HepG2 (cell line): ENCODE measurements around the gene LTB4R. TPM values are rescaled to one million over a fixed set of nuclear protein-coding genes. Genes with fewer than 3 reads are reported as not detected.

Source experiments
- EZH2 ChIP-seq: conservative IDR thresholded peaks from 2 replicates; pipeline ENCODE4 v1.6.1; 2012; ENCODE audit warnings: mild to moderate bottlenecking, low read depth, low read length, moderate library complexity
- HDAC1 ChIP-seq: sonication (generic); formaldehyde crosslinking; IDR thresholded peaks from 2 replicates; pipeline ENCODE4 v1.5.1; 2020; ENCODE audit warnings: mild to moderate bottlenecking, missing genetic modification reagents
- MAFG ChIP-seq: sonication (generic); formaldehyde crosslinking; IDR thresholded peaks from 2 replicates; pipeline ENCODE4 v1.5.1; 2020; ENCODE audit warnings: mild to moderate bottlenecking, missing genetic modification reagents
- NR2C2 ChIP-seq: sonication (generic); formaldehyde crosslinking; IDR thresholded peaks from 2 replicates; pipeline ENCODE4 v1.4.0; 2020; ENCODE audit warnings: missing genetic modification reagents, mild to moderate bottlenecking, moderate library complexity, borderline replicate concordance
- NR3C1 ChIP-seq: sonication (generic); formaldehyde crosslinking; IDR thresholded peaks from 2 replicates; pipeline ENCODE4 v1.4.0; 2020; ENCODE audit warnings: missing genetic modification reagents
- NRL ChIP-seq: sonication (generic); formaldehyde crosslinking; IDR thresholded peaks from 2 replicates; pipeline ENCODE4 v1.5.0; 2020; ENCODE audit warnings: missing genetic modification reagents, mild to moderate bottlenecking, moderate library complexity, borderline replicate concordance
- REXO4 ChIP-seq: sonication (generic); formaldehyde crosslinking; IDR thresholded peaks from 2 replicates; pipeline ENCODE4 v1.8.0; 2022; ENCODE audit warnings: missing genetic modification reagents, mild to moderate bottlenecking, borderline replicate concordance
- SMAD1 ChIP-seq: sonication (generic); formaldehyde crosslinking; IDR thresholded peaks from 2 replicates; pipeline ENCODE4 v1.4.0; 2020; ENCODE audit warnings: missing genetic modification reagents, low read depth, mild to moderate bottlenecking, borderline replicate concordance
- ZKSCAN8 ChIP-seq: IDR thresholded peaks from 2 replicates; pipeline ENCODE4 v1.6.1; 2016; ENCODE audit warnings: borderline replicate concordance, missing genetic modification reagents, missing compliant biosample characterization
- ZNF326 ChIP-seq: sonication (generic); formaldehyde crosslinking; IDR thresholded peaks from 2 replicates; pipeline ENCODE4 v1.4.0; 2020; ENCODE audit warnings: missing genetic modification reagents, borderline replicate concordance
- ZNF572 ChIP-seq: sonication (generic); formaldehyde crosslinking; IDR thresholded peaks from 2 replicates; pipeline ENCODE4 v1.5.1; 2020; ENCODE audit warnings: mild to moderate bottlenecking, missing genetic modification reagents
- ZNF598 ChIP-seq: sonication (generic); formaldehyde crosslinking; IDR thresholded peaks from 2 replicates; pipeline ENCODE4 v1.5.1; 2020; ENCODE audit warnings: mild to moderate bottlenecking, missing genetic modification reagents, borderline replicate concordance
- ZNF720 ChIP-seq: sonication (generic); formaldehyde crosslinking; IDR thresholded peaks from 2 replicates; pipeline ENCODE4 v1.4.0; 2020; ENCODE audit warnings: missing genetic modification reagents
- polyA plus RNA-seq, 8 experiments: library from polyadenylated mRNA; depleted of rRNA in 3 of 8; stranded (reverse) in 7 of 8; unstranded in 1 of 8; fragments of >200 nt; fragmentation: Illumina TruSeq in 4 of 8; extraction: Trizol in 4 of 8; gene quantifications; 2 replicates each; pipeline versions ENCODE4 v1.2.1 to v1.2.3, GENCODE V29; 2011 to 2016; ENCODE audit warnings: low read depth in 4 of 8, missing spikeins in 1 of 8, mixed read lengths in 1 of 8; ENCODE audit not compliant: insufficient read depth in 1 of 8
- total RNA-seq, 5 experiments: library from RNA; depleted of rRNA; stranded (reverse); fragments of >200 nt; fragmentation: Illumina TruSeq; extraction: Trizol; gene quantifications; 2 replicates each; pipeline ENCODE4 v1.2.3, GENCODE V29; 2016; ENCODE audit warnings: low read depth in 1 of 5
- TF ChIP-seq, protein P1 (sequence below): sonication (generic); formaldehyde crosslinking; IDR thresholded peaks from 2 replicates; pipeline ENCODE4 v1.4.0; 2020; ENCODE audit warnings: mild to moderate bottlenecking, missing genetic modification reagents
- TF ChIP-seq, protein P2 (sequence below): sonication (generic); formaldehyde crosslinking; IDR thresholded peaks from 2 replicates; pipeline ENCODE4 v1.8.0; 2023; ENCODE audit warnings: mild to moderate bottlenecking, missing genetic modification reagents
- TF ChIP-seq, protein P3 (sequence below): sonication (generic); formaldehyde crosslinking; IDR thresholded peaks from 2 replicates; pipeline ENCODE4 v1.4.0; 2020; ENCODE audit warnings: missing genetic modification reagents
- TF ChIP-seq, protein P4 (sequence below): sonication (generic); formaldehyde crosslinking; IDR thresholded peaks from 2 replicates; pipeline ENCODE4 v1.4.0; 2020; ENCODE audit warnings: missing genetic modification reagents

The LTB4R gene
- total and polyA plus RNA-seq, 2 of the 13 experiments (the other 11 are each of a cell fraction or from before 2014, with no cell fraction given), result 3.2 to 8.2 TPM

DNA sequence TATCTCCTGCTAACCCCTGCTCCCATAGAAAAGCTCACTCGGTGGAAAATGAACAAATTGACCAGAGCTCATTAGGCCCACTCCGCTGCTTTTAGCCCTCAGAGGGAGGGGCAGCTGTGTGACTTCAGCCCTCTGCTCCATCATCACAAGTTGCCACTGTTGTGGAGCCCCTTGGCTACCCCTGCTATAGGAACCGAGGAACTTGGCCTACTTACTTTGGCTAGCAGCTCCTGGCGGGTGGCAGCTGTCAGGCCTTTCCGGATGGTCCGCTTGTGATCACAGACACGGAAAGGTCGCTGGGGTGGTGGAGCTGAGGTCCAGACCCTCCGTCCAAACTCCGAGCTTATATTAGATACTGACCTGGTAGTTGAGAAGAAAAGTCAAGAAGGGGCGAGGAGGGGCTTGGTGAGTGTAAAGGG lies 4.1 kb upstream of the LTB4R start (continued):
- TF ChIP-seq, protein P1, sequence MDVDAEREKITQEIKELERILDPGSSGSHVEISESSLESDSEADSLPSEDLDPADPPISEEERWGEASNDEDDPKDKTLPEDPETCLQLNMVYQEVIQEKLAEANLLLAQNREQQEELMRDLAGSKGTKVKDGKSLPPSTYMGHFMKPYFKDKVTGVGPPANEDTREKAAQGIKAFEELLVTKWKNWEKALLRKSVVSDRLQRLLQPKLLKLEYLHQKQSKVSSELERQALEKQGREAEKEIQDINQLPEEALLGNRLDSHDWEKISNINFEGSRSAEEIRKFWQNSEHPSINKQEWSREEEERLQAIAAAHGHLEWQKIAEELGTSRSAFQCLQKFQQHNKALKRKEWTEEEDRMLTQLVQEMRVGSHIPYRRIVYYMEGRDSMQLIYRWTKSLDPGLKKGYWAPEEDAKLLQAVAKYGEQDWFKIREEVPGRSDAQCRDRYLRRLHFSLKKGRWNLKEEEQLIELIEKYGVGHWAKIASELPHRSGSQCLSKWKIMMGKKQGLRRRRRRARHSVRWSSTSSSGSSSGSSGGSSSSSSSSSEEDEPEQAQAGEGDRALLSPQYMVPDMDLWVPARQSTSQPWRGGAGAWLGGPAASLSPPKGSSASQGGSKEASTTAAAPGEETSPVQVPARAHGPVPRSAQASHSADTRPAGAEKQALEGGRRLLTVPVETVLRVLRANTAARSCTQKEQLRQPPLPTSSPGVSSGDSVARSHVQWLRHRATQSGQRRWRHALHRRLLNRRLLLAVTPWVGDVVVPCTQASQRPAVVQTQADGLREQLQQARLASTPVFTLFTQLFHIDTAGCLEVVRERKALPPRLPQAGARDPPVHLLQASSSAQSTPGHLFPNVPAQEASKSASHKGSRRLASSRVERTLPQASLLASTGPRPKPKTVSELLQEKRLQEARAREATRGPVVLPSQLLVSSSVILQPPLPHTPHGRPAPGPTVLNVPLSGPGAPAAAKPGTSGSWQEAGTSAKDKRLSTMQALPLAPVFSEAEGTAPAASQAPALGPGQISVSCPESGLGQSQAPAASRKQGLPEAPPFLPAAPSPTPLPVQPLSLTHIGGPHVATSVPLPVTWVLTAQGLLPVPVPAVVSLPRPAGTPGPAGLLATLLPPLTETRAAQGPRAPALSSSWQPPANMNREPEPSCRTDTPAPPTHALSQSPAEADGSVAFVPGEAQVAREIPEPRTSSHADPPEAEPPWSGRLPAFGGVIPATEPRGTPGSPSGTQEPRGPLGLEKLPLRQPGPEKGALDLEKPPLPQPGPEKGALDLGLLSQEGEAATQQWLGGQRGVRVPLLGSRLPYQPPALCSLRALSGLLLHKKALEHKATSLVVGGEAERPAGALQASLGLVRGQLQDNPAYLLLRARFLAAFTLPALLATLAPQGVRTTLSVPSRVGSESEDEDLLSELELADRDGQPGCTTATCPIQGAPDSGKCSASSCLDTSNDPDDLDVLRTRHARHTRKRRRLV (CRISPR knock-in tag), result no peak
- TF ChIP-seq EZH2, result no peak
- TF ChIP-seq NRL (CRISPR knock-in tag), result no peak; the same call in 1 of the 2 replicates
- TF ChIP-seq NR3C1, result no peak
- TF ChIP-seq MAFG (CRISPR knock-in tag), result no peak
- TF ChIP-seq SMAD1, result no peak
- no peak for TF ChIP-seq ZNF326
- no peak for TF ChIP-seq REXO4 (CRISPR knock-in tag)
- TF ChIP-seq HDAC1 (CRISPR knock-in tag), result no peak
- TF ChIP-seq, protein P2, sequence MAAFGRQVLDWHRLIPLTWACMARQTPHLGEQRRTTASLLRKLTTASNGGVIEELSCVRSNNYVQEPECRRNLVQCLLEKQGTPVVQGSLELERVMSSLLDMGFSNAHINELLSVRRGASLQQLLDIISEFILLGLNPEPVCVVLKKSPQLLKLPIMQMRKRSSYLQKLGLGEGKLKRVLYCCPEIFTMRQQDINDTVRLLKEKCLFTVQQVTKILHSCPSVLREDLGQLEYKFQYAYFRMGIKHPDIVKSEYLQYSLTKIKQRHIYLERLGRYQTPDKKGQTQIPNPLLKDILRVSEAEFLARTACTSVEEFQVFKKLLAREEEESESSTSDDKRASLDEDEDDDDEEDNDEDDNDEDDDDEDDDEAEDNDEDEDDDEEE, result no peak
- TF ChIP-seq NR2C2 (CRISPR knock-in tag), result no peak
- TF ChIP-seq ZKSCAN8 (CRISPR knock-in tag), result no peak
- TF ChIP-seq, protein P3, sequence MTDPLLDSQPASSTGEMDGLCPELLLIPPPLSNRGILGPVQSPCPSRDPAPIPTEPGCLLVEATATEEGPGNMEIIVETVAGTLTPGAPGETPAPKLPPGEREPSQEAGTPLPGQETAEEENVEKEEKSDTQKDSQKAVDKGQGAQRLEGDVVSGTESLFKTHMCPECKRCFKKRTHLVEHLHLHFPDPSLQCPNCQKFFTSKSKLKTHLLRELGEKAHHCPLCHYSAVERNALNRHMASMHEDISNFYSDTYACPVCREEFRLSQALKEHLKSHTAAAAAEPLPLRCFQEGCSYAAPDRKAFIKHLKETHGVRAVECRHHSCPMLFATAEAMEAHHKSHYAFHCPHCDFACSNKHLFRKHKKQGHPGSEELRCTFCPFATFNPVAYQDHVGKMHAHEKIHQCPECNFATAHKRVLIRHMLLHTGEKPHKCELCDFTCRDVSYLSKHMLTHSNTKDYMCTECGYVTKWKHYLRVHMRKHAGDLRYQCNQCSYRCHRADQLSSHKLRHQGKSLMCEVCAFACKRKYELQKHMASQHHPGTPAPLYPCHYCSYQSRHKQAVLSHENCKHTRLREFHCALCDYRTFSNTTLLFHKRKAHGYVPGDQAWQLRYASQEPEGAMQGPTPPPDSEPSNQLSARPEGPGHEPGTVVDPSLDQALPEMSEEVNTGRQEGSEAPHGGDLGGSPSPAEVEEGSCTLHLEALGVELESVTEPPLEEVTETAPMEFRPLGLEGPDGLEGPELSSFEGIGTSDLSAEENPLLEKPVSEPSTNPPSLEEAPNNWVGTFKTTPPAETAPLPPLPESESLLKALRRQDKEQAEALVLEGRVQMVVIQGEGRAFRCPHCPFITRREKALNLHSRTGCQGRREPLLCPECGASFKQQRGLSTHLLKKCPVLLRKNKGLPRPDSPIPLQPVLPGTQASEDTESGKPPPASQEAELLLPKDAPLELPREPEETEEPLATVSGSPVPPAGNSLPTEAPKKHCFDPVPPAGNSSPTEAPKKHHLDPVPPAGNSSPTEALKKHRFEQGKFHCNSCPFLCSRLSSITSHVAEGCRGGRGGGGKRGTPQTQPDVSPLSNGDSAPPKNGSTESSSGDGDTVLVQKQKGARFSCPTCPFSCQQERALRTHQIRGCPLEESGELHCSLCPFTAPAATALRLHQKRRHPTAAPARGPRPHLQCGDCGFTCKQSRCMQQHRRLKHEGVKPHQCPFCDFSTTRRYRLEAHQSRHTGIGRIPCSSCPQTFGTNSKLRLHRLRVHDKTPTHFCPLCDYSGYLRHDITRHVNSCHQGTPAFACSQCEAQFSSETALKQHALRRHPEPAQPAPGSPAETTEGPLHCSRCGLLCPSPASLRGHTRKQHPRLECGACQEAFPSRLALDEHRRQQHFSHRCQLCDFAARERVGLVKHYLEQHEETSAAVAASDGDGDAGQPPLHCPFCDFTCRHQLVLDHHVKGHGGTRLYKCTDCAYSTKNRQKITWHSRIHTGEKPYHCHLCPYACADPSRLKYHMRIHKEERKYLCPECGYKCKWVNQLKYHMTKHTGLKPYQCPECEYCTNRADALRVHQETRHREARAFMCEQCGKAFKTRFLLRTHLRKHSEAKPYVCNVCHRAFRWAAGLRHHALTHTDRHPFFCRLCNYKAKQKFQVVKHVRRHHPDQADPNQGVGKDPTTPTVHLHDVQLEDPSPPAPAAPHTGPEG (CRISPR knock-in tag), result no peak
- 0 out of 2 replicates have a peak, but pooled peaks have one; percentile 78 for TF ChIP-seq ZNF572 (CRISPR knock-in tag)
- TF ChIP-seq, protein P4, sequence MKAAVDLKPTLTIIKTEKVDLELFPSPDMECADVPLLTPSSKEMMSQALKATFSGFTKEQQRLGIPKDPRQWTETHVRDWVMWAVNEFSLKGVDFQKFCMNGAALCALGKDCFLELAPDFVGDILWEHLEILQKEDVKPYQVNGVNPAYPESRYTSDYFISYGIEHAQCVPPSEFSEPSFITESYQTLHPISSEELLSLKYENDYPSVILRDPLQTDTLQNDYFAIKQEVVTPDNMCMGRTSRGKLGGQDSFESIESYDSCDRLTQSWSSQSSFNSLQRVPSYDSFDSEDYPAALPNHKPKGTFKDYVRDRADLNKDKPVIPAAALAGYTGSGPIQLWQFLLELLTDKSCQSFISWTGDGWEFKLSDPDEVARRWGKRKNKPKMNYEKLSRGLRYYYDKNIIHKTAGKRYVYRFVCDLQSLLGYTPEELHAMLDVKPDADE (CRISPR knock-in tag), result 0 out of 2 replicates have a peak, but pooled peaks have one; percentile 24
- TF ChIP-seq ZNF720 (CRISPR knock-in tag), result no peak
- TF ChIP-seq ZNF598 (CRISPR knock-in tag), result 0 out of 2 replicates have a peak, but pooled peaks have one; percentile 55
